Gastroesophageal sphincter (tissue), 4 donors: ENCODE measurements around the gene TRPC4. TPM values are rescaled to one million over a fixed set of nuclear protein-coding genes. Genes with fewer than 3 reads are reported as not detected.

Experiments
- ATAC-seq: fragments of 150-250 bp; one replicate; pipeline ENCODE4 v1.9.1; 2016; ENCODE audit warnings: mild to moderate bottlenecking, moderate library complexity
- H3K27ac ChIP-seq, 4 donors: fragments of 200-600 bp; sonication (generic) in 3 of 4; 1 replicate in 3 of 4; 2 replicates in 1 of 4; pipeline ENCODE4 v1.5.1; 2016 to 2019
- H3K27me3 ChIP-seq: fragments of 200-600 bp; sonication (generic); one replicate; pipeline ENCODE4 v1.5.1; 2019
- H3K36me3 ChIP-seq, 2 donors: fragments of 200-600 bp; sonication (generic); one replicate each; pipeline ENCODE4 v1.5.1; 2019; ENCODE audit warnings: control low read depth in 1 of 2
- H3K4me1 ChIP-seq, 3 donors: fragments of 200-600 bp; sonication (generic); 1 replicate in 2 of 3; 2 replicates in 1 of 3; pipeline ENCODE4 v1.5.1; 2016 to 2019; ENCODE audit warnings: control low read depth in 2 of 3
- H3K4me3 ChIP-seq, 2 donors: fragments of 200-600 bp; sonication (generic); one replicate each; pipeline ENCODE4 v1.5.1; 2019; ENCODE audit warnings: mild to moderate bottlenecking in 1 of 2, moderate library complexity in 1 of 2
- H3K9me3 ChIP-seq, 3 donors: fragments of 200-600 bp; sonication (generic); one replicate each; pipeline ENCODE4 v1.5.1; 2017 to 2019; ENCODE audit warnings: control low read depth in 2 of 3
- EP300 ChIP-seq: sonication (generic); formaldehyde crosslinking; IDR thresholded peaks from one replicate; pipeline ENCODE4 v1.6.1; 2017; ENCODE audit warnings: antibody characterized with exemption, mild to moderate bottlenecking
- POLR2A ChIP-seq, 2 donors: fragments of 450-650 bp; IDR thresholded peaks; one replicate each; pipeline ENCODE4 v1.6.1; 2017; ENCODE audit warnings: antibody characterized with exemption in 2 of 2, mild to moderate bottlenecking in 2 of 2, moderate library complexity in 1 of 2
- POLR2AphosphoS5 ChIP-seq: sonication (generic); formaldehyde crosslinking; IDR thresholded peaks from one replicate; pipeline ENCODE4 v1.6.1; 2017; ENCODE audit warnings: antibody characterized with exemption
- WGBS, 2 donors: methylation state at CpG; one replicate each; pipeline ENCODE4 v1.1.5; 2018; ENCODE audit warnings: low coverage in 1 of 2; 5-methylcytosine and 5-hydroxymethylcytosine counted together
- total RNA-seq, 4 donors: library from RNA; depleted of rRNA; stranded (reverse); fragments of >200 nt; gene quantifications; one replicate each; pipeline ENCODE4 v1.1.0, GENCODE V29; 2016
- TF ChIP-seq, protein P1 (sequence below), 4 experiments: fragments of 200-600 bp in 2 of 4; fragments of 450-650 bp in 2 of 4; sonication (generic) in 1 of 4; IDR thresholded peaks; one replicate each; pipeline ENCODE4 v1.5.1; 2017 to 2019; ENCODE audit warnings: antibody characterized with exemption in 4 of 4, mild to moderate bottlenecking in 2 of 4, moderate library complexity in 2 of 4

TRPC4 gene
- total RNA-seq, 4 donors from 2014 or later, result 0.31 to 1.1 (median 0.87) TPM; not detected in 1

DNA sequence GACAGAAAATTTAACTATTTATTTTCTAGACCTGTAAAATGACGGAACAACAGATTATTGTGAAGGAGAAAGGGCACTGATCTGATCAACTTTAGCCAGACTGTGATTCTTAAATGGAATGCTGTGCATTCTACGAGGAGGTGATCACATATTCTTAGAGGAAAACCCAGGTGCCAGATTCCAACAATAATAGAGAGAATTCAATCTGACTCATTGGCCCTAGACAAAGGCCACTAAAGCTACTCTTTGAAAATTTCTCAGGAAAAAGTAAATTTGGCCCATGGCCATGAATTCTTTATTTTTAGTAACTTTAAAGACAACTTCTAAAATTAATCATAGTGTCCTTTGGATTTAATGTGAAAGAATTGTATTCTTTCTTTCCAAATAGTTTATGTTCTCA, 212.4 kb downstream of the TRPC4 start:
- no peaks in the 10 kb centered on the region for H3K4me1 ChIP-seq
- ATAC-seq, result no peak
- 57 to 74% methylated on average over 1 to 2 of the region's 2 CpGs for whole genome bisulfite sequencing, 2 donors
- no peaks in the 10 kb centered on the region for H3K9me3 ChIP-seq
- TF ChIP-seq POLR2A (IDR thresholded peaks at IDR 0.05) (no peak), EP300 (no peak), POLR2AphosphoS5 (no peak)
- TF ChIP-seq, protein P1, sequence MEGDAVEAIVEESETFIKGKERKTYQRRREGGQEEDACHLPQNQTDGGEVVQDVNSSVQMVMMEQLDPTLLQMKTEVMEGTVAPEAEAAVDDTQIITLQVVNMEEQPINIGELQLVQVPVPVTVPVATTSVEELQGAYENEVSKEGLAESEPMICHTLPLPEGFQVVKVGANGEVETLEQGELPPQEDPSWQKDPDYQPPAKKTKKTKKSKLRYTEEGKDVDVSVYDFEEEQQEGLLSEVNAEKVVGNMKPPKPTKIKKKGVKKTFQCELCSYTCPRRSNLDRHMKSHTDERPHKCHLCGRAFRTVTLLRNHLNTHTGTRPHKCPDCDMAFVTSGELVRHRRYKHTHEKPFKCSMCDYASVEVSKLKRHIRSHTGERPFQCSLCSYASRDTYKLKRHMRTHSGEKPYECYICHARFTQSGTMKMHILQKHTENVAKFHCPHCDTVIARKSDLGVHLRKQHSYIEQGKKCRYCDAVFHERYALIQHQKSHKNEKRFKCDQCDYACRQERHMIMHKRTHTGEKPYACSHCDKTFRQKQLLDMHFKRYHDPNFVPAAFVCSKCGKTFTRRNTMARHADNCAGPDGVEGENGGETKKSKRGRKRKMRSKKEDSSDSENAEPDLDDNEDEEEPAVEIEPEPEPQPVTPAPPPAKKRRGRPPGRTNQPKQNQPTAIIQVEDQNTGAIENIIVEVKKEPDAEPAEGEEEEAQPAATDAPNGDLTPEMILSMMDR (IDR thresholded peaks at IDR 0.05), result no peak
- no peak overlapping the region for H3K4me3 ChIP-seq
- H3K36me3 ChIP-seq, result no peaks in the 10 kb centered on the region
- H3K27ac ChIP-seq, result no peak overlapping the region
- H3K27me3 ChIP-seq, result no peaks in the 10 kb centered on the region

DNA sequence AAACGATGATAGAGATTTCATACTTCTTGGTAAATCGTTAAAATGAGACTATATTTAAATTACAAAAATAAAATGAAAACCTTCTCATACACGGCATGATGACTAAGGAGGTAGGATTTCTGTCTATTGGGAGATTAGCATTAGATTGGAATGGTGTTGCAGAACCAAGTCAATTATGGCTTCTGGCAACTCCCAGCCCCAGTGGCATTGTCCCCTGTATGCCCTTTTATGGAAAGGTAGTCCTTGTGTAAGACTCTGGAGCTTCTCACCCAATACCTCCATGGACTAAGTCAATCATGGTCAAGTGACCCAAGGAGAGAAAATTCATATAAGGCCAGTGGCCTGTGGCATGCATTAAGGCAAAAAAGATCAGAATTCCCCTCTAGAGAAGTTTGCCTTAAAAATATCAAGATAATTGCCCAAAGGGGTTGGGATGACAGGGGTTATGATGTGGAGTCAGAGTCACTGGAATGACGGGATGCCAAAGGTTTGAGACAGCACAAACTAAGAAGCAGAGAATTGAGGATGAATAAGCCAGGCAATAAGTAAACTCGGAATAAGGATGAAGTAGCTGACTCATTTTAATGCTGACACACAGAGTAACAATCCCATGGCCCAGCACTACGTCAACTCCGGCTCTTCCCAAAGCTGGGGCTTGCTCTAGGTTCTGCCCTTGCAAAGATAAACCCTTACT, 213.2 kb downstream of the TRPC4 start:
- Histone ChIP-seq H3K4me3 (no peak overlapping the region), H3K36me3 (no peaks in the 10 kb centered on the region), H3K27me3 (no peaks in the 10 kb centered on the region), H3K9me3 (no peaks in the 10 kb centered on the region), H3K27ac (no peak overlapping the region), H3K4me1 (no peaks in the 10 kb centered on the region)
- no peak for ATAC-seq
- TF ChIP-seq EP300 (no peak), POLR2AphosphoS5 (no peak), POLR2A (IDR thresholded peaks at IDR 0.05) (no peak)
- TF ChIP-seq, protein P1 (IDR thresholded peaks at IDR 0.05), result no peak
- 58 to 81% methylated on average over 7 of the region's 7 CpGs for WGBS, 2 donors

- H3K27me3 ChIP-seq, result no peaks in the 10 kb centered on the region
- H3K9me3 ChIP-seq, result no peaks in the 10 kb centered on the region
- no peaks in the 10 kb centered on the region for H3K4me1 ChIP-seq
- 83 to 88% methylated on average over 1 of the region's 1 CpG for WGBS, 2 donors
- no peak for TF ChIP-seq EP300
- no peak for TF ChIP-seq POLR2A (IDR thresholded peaks at IDR 0.05)
- no peak for TF ChIP-seq POLR2AphosphoS5
- TF ChIP-seq, protein P1 (IDR thresholded peaks at IDR 0.05), result no peak
- H3K4me3 ChIP-seq, result no peak overlapping the region
- H3K27ac ChIP-seq, result no peak overlapping the region
- no peaks in the 10 kb centered on the region for H3K36me3 ChIP-seq
- no peak for ATAC-seq
Observed at GRCh38 chr13:37652596-37652995, 217.0 kb downstream of the TRPC4 start.

DNA sequence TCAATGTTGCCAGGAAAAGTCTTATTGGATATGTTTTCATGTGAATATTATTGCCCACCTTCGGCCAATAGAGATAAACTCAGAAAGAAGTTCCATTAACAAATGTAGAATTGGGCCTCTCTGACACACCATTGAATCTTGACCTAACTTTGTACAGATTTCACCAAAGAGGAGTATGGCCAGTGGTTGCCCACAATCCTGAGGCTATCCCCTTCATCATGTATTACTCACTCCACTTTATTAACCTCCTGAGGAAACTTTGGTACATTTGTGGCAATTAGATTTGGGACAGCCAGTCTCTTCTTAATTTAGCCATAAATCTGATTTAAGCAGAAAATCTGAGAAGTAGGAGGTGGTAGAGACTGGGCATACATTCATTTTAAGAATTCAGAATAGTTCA, 217.7 kb downstream of the TRPC4 start:
- Histone ChIP-seq H3K4me1 (no peaks in the 10 kb centered on the region), H3K9me3 (no peaks in the 10 kb centered on the region), H3K4me3 (no peak overlapping the region), H3K27ac (no peak overlapping the region), H3K36me3 (no peaks in the 10 kb centered on the region), H3K27me3 (no peaks in the 10 kb centered on the region)
- TF ChIP-seq EP300 (no peak), POLR2AphosphoS5 (no peak), POLR2A (IDR thresholded peaks at IDR 0.05) (no peak)
- TF ChIP-seq, protein P1 (IDR thresholded peaks at IDR 0.05), result no peak
- no peak for ATAC-seq
- 83 to 100% methylated on average over 1 of the region's 1 CpG for WGBS, 2 donors

DNA sequence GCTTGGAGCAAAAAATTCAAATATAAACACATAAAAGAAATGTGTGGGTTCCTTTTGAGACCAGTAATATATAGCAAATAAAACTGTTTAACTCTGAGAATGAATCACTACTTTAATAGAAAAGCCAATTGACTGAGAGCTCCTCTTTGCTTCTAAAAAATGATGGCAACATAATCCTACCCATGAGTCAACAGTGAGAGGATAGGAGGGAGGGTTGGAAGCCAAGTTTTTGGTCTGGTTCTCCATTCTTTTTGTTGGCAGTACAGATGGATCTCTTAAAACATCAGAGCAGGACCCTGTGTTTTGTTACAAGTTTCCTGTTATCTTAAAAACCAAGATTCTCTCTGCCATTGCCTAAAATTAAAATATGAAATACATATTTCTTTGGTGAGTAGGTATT, 221.0 kb downstream of the TRPC4 start:
- Histone ChIP-seq H3K9me3 (no peaks in the 10 kb centered on the region), H3K27ac (no peak overlapping the region), H3K4me1 (no peaks in the 10 kb centered on the region), H3K36me3 (no peaks in the 10 kb centered on the region), H3K4me3 (no peak overlapping the region), H3K27me3 (no peaks in the 10 kb centered on the region)
- ATAC-seq, result no peak
- TF ChIP-seq, protein P1 (IDR thresholded peaks at IDR 0.05), result no peak
- TF ChIP-seq POLR2A (IDR thresholded peaks at IDR 0.05), result no peak
